GM06990 (cell line): ENCODE results near the gene THADA.

Experiments
- DNase-seq: peaks from one replicate; pipeline ENCODE4 v3.0.0-alpha.2; 2011; ENCODE audit not compliant: insufficient read length; ENCODE audit errors: extremely low read depth
- H3K27me3 ChIP-seq: replicated peaks from 2 replicates; pipeline ENCODE4 v1.6.0; 2011; ENCODE audit warnings: low read length; ENCODE audit not compliant: control insufficient read depth, insufficient read depth
- H3K36me3 ChIP-seq: 2 replicates; pipeline ENCODE4 v1.5.1; 2011; ENCODE audit warnings: low read length; ENCODE audit not compliant: control insufficient read depth, insufficient read depth
- H3K4me3 ChIP-seq: replicated peaks from 2 replicates; pipeline ENCODE4 v1.5.1; 2011; ENCODE audit warnings: low read depth, mild to moderate bottlenecking, control low read depth, low read length
- CTCF ChIP-seq: IDR thresholded peaks from 2 replicates; pipeline ENCODE4 v1.5.1; 2011; ENCODE audit warnings: low read length, control low read depth, mild to moderate bottlenecking, inconsistent platforms; ENCODE audit not compliant: insufficient read depth, poor library complexity, severe bottlenecking

Gene THADA

GRCh38 chr2:43592443-43592842 is 3.4 kb downstream of the THADA start:
- TF ChIP-seq CTCF: no peak
- DNase-seq: no peak
- Histone ChIP-seq H3K36me3 (peaks cover 3% of the 10 kb centered on the region), H3K4me3 (no peak overlapping the region), H3K27me3 (no peaks in the 10 kb centered on the region)

- Histone ChIP-seq H3K36me3 (peaks cover 9% of the 10 kb centered on the region), H3K4me3 (no peak overlapping the region), H3K27me3 (no peaks in the 10 kb centered on the region)
- no peak for DNase-seq
- TF ChIP-seq CTCF: no peak
These were observed 10.1 kb downstream of the THADA start for GRCh38 chr2:43585708-43586107.

- Histone ChIP-seq H3K36me3 (peaks cover 12% of the 10 kb centered on the region), H3K4me3 (no peak overlapping the region), H3K27me3 (no peaks in the 10 kb centered on the region)
- DNase-seq: no peak
- TF ChIP-seq CTCF: no peak
These were observed 16.4 kb downstream of the THADA start for GRCh38 chr2:43579275-43579981.

GRCh38 chr2:43576981-43577892 is 18.6 kb downstream of the THADA start:
- no peaks in the 10 kb centered on the region for H3K27me3 ChIP-seq
- H3K36me3 ChIP-seq: peaks cover 13% of the 10 kb centered on the region
- DNase-seq: no peak
- peak; percentile 73 for TF ChIP-seq CTCF
- H3K4me3 ChIP-seq: no peak overlapping the region

GRCh38 chr2:43572244-43572643 is 23.6 kb downstream of the THADA start:
- no peaks in the 10 kb centered on the region for H3K27me3 ChIP-seq
- no peak for TF ChIP-seq CTCF
- peaks cover 8% of the 10 kb centered on the region for H3K36me3 ChIP-seq
- H3K4me3 ChIP-seq: no peak overlapping the region
- no peak for DNase-seq
